B cell (primary cell): ENCODE measurements around the gene CACNA2D3. TPM values are rescaled to one million over a fixed set of nuclear protein-coding genes. Genes with fewer than 3 reads are reported as not detected.

Experiments
- ATAC-seq: fragments of 200-7000 bp; cut with Tn5 transposase; one replicate; pipeline ENCODE4 v1.10.0; 2021; ENCODE audit warnings: low read depth, mild to moderate bottlenecking, moderate number of reproducible peaks, moderate library complexity
- CTCF ChIA-PET: fragments of 350-600 bp; sonication (Branson Sonifier 250); formaldehyde crosslinking; loops from one replicate; lab custom pipeline; 2021; ENCODE audit warnings: antibody characterized with exemption, inconsistent platforms; lab: Charles Lee
- POLR2A ChIA-PET: fragments of 350-600 bp; sonication (Branson Sonifier 250); formaldehyde crosslinking; loops from one replicate; lab custom pipeline; 2021; ENCODE audit warnings: antibody characterized with exemption; lab: Charles Lee
- DNase-seq: peaks from one replicate; pipeline ENCODE4 v3.0.0; 2013
- H2AFZ ChIP-seq: 2 replicates; pipeline ENCODE4 v1.6.1; 2012; ENCODE audit warnings: mild to moderate bottlenecking, low read depth, low read length; ENCODE audit not compliant: insufficient read depth, poor library complexity, severe bottlenecking
- H3K27ac ChIP-seq, 2 donors: 1 replicate in 1 of 2; 2 replicates in 1 of 2; pipeline ENCODE4 v1.5.1; 2012 to 2013; ENCODE audit warnings: low read length in 2 of 2, mild to moderate bottlenecking in 2 of 2, moderate library complexity in 1 of 2
- H3K27me3 ChIP-seq, 4 experiments: fragments of 200-600 bp in 1 of 4; sonication (generic) in 1 of 4; replicated peaks in 1 of 4; 1 replicate in 2 of 4; 2 replicates in 2 of 4; pipeline versions ENCODE4 v1.6.1 to v1.7.0; 2013 to 2016; ENCODE audit warnings: low read length in 3 of 4, mild to moderate bottlenecking in 2 of 4, mixed read lengths in 1 of 4, moderate library complexity in 1 of 4; ENCODE audit not compliant: insufficient read depth in 4 of 4, control insufficient read depth in 3 of 4; ENCODE audit errors: control extremely low read depth in 1 of 4
- H3K36me3 ChIP-seq, 2 experiments: replicated peaks in 1 of 2; 1 replicate in 1 of 2; 2 replicates in 1 of 2; pipeline versions ENCODE4 v1.6.1 to v1.7.1; 2013; ENCODE audit warnings: low read length in 1 of 2; ENCODE audit not compliant: insufficient read depth in 2 of 2, control insufficient read depth in 1 of 2; ENCODE audit errors: control extremely low read depth in 1 of 2, extremely low read depth in 1 of 2
- H3K4me1 ChIP-seq, 2 donors: fragments of 200-600 bp in 1 of 2; sonication (generic) in 1 of 2; 1 replicate in 1 of 2; 2 replicates in 1 of 2; pipeline versions ENCODE4 v1.5.1 to v1.6.1; 2013 to 2017; ENCODE audit warnings: low read length in 2 of 2; ENCODE audit not compliant: control insufficient read depth in 2 of 2, insufficient read depth in 2 of 2
- H3K4me2 ChIP-seq: replicated peaks from 2 replicates; pipeline ENCODE3; 2012; ENCODE audit warnings: mild to moderate bottlenecking, low read depth, low read length; ENCODE audit not compliant: poor library complexity, severe bottlenecking
- H3K4me3 ChIP-seq, 5 experiments: fragments of 200-600 bp in 1 of 5; sonication (generic) in 1 of 5; 1 replicate in 3 of 5; 2 replicates in 2 of 5; pipeline versions ENCODE4 v1.5.1 to v1.7.0; 2011 to 2016; ENCODE audit warnings: low read length in 4 of 5, mild to moderate bottlenecking in 4 of 5, low read depth in 2 of 5, control low read depth in 1 of 5, moderate library complexity in 1 of 5; ENCODE audit not compliant: insufficient read depth in 1 of 5; ENCODE audit errors: control extremely low read depth in 1 of 5, extremely low read depth in 1 of 5
- H3K79me2 ChIP-seq: fragments of 200-600 bp; sonication (generic); one replicate; pipeline ENCODE4 v1.6.0; 2016; ENCODE audit warnings: low read length; ENCODE audit not compliant: control insufficient read depth, insufficient read depth
- H3K9ac ChIP-seq: fragments of 200-600 bp; sonication (generic); 2 replicates; pipeline ENCODE4 v1.6.1; 2017; ENCODE audit warnings: mild to moderate bottlenecking, low read length, moderate library complexity
- H3K9me3 ChIP-seq, 3 donors: one replicate each; pipeline versions ENCODE4 v1.6.1 to v1.7.1; 2013; ENCODE audit warnings: low read length in 2 of 3; ENCODE audit not compliant: control insufficient read depth in 2 of 3, insufficient read depth in 1 of 3; ENCODE audit errors: control extremely low read depth in 1 of 3
- H4K20me1 ChIP-seq: 2 replicates; pipeline ENCODE4 v1.6.0; 2012; ENCODE audit warnings: mild to moderate bottlenecking, low read length; ENCODE audit not compliant: insufficient read depth, control insufficient read depth, poor library complexity, severe bottlenecking
- H3K27ac Mint-ChIP-seq: one replicate; pipeline ENCODE4 v1.8.0; 2021; ENCODE audit warnings: mixed read lengths
- H3K27me3 Mint-ChIP-seq: one replicate; pipeline ENCODE4 v1.8.0; 2021; ENCODE audit warnings: mixed read lengths
- H3K4me1 Mint-ChIP-seq: one replicate; pipeline ENCODE4 v1.8.0; 2021; ENCODE audit warnings: mixed read lengths
- H3K4me3 Mint-ChIP-seq: one replicate; pipeline ENCODE4 v1.8.0; 2021; ENCODE audit warnings: mixed read lengths
- H3K9me3 Mint-ChIP-seq: one replicate; pipeline ENCODE4 v1.8.0; 2022; ENCODE audit warnings: mixed read lengths; ENCODE audit not compliant: insufficient read depth
- EZH2 ChIP-seq: IDR thresholded peaks from 2 replicates; pipeline ENCODE4 v1.6.1; 2012; ENCODE audit warnings: borderline replicate concordance, low read depth, mild to moderate bottlenecking, moderate library complexity, low read length; ENCODE audit not compliant: insufficient read depth, poor library complexity, severe bottlenecking
- WGBS: methylation state at CpG from one replicate; pipeline ENCODE4 v1.1.5; 2013; ENCODE audit warnings: missing lambda C conversion rate; ENCODE audit not compliant: insufficient coverage; 5-methylcytosine and 5-hydroxymethylcytosine counted together
- intact Hi-C: fragments of 100-400 bp; cut with micrococcal nuclease; formaldehyde crosslinking; loops from one replicate; pipeline ENCODE4 v1.10.0; 2022
- polyA plus RNA-seq: library from polyadenylated mRNA; depleted of rRNA; stranded (reverse); fragments of >200 nt; gene quantifications from 2 replicates; pipeline ENCODE4 v1.2.3, GENCODE V29; 2012
- total RNA-seq, 2 donors: library from RNA; stranded (reverse); fragments of 120-200 nt in 1 of 2; gene quantifications; 1 replicate in 1 of 2; 2 replicates in 1 of 2; pipeline versions ENCODE4 v1.2.3 to v1.2.4, GENCODE V29; 2013 to 2022
- TF ChIP-seq, protein P1 (sequence below): fragments of 200-600 bp; IDR thresholded peaks from one replicate; pipeline ENCODE4 v1.8.0; 2022; ENCODE audit warnings: antibody characterized with exemption, mild to moderate bottlenecking

The CACNA2D3 gene
- total and polyA plus RNA-seq, 2 donors (not counting 1 experiment from before 2014, with no cell fraction given), result not detected

DNA sequence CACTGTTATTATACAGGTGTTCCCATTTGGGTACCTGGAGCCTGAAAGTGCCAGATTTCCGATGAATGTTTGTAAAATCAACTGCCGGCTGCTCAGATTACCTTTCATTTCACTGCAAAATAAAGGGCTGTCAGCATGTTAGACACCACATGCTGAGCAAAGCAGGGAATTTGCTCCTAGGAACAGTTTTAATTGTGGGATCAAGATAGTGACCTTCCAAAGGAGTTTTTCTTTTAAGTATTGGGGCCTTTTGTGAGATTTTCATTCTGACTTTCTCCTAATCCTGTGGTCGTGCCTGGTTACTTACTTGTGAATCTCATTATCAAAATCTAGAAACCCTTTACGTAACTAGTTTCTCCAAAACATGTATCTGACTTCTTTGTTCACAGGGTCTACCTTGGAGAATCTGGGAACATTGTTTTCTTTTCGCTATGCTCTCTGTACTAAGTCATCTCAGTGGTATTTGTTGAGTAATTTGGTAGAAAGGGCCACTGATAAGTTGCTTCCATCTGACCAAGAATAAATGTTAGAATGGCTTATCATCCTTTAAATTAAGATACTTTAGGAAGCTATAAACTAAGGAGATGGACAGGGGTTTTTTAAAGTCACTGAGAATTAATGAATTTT is 846.3 kb downstream of the CACNA2D3 start:
- ChIA-PET CTCF (no interaction called here), POLR2A (no interaction called here)
- H3K36me3 ChIP-seq, result no peaks in the 10 kb centered on the region
- no peaks in the 10 kb centered on the region for H4K20me1 ChIP-seq
- H3K27ac Mint-ChIP-seq, result no peak overlapping the region
- no peaks in the 10 kb centered on the region for H3K4me1 Mint-ChIP-seq
- intact Hi-C loops, result no loop called here
- no peak overlapping the region for H3K9ac ChIP-seq
- no peak overlapping the region for H3K4me3 Mint-ChIP-seq
- H3K4me1 ChIP-seq, result no peaks in the 10 kb centered on the region
- no peaks in the 10 kb centered on the region for H3K27me3 Mint-ChIP-seq
- H3K27ac ChIP-seq, result no peak overlapping the region
- H3K9me3 ChIP-seq, result peaks cover 0 to 6% (median 0%) of the 10 kb centered on the region in 3 donors
- no peaks in the 10 kb centered on the region for H3K27me3 ChIP-seq
- WGBS, result 100% methylated on average over 2 of the region's 5 CpGs
- ATAC-seq (no peak), DNase-seq (no peak)
- no peak overlapping the region for H3K4me2 ChIP-seq
- H3K9me3 Mint-ChIP-seq, result no peaks in the 10 kb centered on the region
- no peak overlapping the region for H3K4me3 ChIP-seq
- H2AFZ ChIP-seq, result no peak overlapping the region
- TF ChIP-seq EZH2, result no peak
- H3K79me2 ChIP-seq, result no peaks in the 10 kb centered on the region

DNA sequence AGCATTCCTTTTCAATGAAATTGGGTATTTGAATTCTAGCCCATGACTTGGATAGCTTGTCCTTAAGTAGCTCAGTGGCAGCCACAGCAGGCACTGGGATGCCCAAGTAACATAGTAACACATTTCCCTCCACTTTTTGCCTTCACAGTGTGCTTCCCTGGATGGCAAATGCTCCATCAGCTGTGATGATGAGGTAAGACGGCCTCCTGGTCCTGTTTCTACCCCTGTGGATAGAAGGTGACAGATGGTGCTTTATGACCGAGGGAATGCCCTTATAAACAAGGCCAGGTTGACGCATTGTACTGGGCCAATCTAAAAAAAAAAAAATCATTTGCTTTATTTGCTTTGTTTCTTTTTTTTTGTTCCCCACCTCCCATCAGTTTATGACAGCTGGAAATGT is 847.3 kb downstream of the CACNA2D3 start:
- Histone ChIP-seq H4K20me1 (no peaks in the 10 kb centered on the region), H3K36me3 (no peaks in the 10 kb centered on the region), H3K4me2 (no peak overlapping the region), H3K27ac (no peak overlapping the region), H3K27me3 (no peaks in the 10 kb centered on the region), H3K9ac (no peak overlapping the region), H3K4me1 (no peaks in the 10 kb centered on the region), H2AFZ (no peak overlapping the region), H3K79me2 (no peaks in the 10 kb centered on the region), H3K4me3 (no peak overlapping the region), H3K9me3 (peaks cover 0 to 6% (median 0%) of the 10 kb centered on the region in 3 donors)
- Mint-ChIP-seq H3K4me3 (no peak overlapping the region), H3K4me1 (no peaks in the 10 kb centered on the region), H3K27me3 (no peaks in the 10 kb centered on the region), H3K27ac (no peak overlapping the region), H3K9me3 (no peaks in the 10 kb centered on the region)
- TF ChIP-seq, protein P1, sequence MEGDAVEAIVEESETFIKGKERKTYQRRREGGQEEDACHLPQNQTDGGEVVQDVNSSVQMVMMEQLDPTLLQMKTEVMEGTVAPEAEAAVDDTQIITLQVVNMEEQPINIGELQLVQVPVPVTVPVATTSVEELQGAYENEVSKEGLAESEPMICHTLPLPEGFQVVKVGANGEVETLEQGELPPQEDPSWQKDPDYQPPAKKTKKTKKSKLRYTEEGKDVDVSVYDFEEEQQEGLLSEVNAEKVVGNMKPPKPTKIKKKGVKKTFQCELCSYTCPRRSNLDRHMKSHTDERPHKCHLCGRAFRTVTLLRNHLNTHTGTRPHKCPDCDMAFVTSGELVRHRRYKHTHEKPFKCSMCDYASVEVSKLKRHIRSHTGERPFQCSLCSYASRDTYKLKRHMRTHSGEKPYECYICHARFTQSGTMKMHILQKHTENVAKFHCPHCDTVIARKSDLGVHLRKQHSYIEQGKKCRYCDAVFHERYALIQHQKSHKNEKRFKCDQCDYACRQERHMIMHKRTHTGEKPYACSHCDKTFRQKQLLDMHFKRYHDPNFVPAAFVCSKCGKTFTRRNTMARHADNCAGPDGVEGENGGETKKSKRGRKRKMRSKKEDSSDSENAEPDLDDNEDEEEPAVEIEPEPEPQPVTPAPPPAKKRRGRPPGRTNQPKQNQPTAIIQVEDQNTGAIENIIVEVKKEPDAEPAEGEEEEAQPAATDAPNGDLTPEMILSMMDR, result no peak
- TF ChIP-seq EZH2, result no peak
- WGBS, result 80% methylated on average over 2 of the region's 3 CpGs
- DNase-seq (no peak), ATAC-seq (no peak)
- intact Hi-C loops, result no loop called here
- ChIA-PET CTCF (no interaction called here), POLR2A (no interaction called here)
